SK-MEL-5 (cell line): Measurements from ENCODE around the gene CHRNA9. TPM values are rescaled to one million over a fixed set of nuclear protein-coding genes. Genes with fewer than 3 reads are reported as not detected.

Source experiments
- DNase-seq: peaks from one replicate; pipeline ENCODE4 v3.0.0-alpha.2; 2016; ENCODE audit warnings: low read depth, low spot score
- in situ Hi-C: cut with HindIII; loops from 2 replicates; pipeline ENCODE4 v1.10.0; 2016; ENCODE audit warnings: low sequenced_read_pairs, high pct_unique_total_duplicates, low pct_unique_long_range_greater_than_20kb
- total RNA-seq: library from RNA; depleted of rRNA; stranded (reverse); fragments of >200 nt; shearing (Covaris generic); gene quantifications from 2 replicates; pipeline ENCODE4 v1.2.3, GENCODE V29; 2014

Gene CHRNA9
- total RNA-seq, 1 experiment from 2014 or later, result not detected

GRCh38 chr4:40306976-40307375 lies 28.2 kb upstream of the CHRNA9 start:
- in situ Hi-C loops, result no loop called here
- DNase-seq, result no peak

DNA sequence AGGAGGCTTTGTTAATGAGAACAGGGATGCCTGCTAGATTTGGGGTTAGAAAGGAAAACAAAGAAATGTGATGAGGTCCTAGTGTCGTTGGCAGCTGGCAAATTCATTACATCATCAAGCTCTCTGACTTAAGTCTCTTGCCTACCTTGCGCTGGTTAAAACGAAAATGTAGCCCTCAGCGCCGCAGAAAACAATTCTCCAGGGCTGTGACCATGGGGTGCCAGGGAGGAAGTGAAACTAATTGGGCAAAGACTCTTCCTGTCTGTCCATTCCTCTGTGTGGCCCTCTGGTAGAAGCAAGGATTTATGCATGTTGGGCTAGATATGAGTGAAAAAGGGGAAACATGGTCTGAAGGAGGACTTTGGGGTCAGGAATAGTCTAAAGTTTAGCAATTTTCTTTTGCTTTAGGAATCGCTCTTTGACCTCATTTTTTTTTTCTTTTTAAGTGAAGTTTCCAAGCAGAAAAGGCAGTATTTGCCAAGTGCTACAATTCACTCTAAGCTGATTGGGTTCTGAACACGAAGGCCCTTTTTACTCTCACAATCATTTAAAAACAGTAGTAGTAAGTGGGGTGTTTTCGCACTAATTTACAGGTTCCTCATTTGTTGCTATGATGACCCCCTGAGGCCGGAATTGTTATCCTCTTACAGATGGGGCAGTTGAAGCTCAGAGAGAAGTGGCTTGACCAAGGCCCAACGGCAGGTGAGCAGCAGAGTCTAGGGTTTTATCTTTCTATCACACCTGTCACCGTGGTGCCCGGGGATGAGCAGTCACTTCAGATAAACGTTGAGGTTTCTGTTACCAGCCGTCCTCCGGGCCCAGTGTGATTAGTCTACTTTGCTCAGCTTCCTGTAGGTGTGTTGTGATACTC lies 27.3 kb upstream of the CHRNA9 start:
- in situ Hi-C loops, result no loop called here
- DNase-seq, result no peak

- in situ Hi-C loops, result no loop called here
- no peak for DNase-seq
Observed at GRCh38 chr4:40308528-40309122, 26.5 kb upstream of the CHRNA9 start.

- DNase-seq, result peak; percentile 82
- in situ Hi-C loops, result no loop called here
Observed at GRCh38 chr4:40309250-40309774, 25.8 kb upstream of the CHRNA9 start.

DNA sequence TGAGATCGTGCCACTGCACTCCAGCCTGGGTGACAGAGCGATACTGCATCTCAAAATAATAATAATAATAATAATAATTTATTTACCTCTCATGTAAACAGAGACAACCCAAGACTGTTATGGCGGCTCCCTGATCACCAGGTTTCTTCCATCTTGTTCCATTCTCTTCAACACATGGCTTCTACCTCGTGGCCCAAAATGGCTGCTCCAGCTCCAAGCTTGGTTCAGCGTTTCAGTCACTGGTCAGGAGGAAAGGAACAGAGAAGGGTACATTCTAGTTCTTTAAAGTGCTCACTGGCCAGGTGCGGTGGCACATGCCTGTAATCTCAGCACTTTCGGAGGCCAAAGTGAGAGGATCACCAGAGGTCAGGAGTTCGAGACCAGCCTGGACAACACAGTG lies 24.9 kb upstream of the CHRNA9 start:
- no peak for DNase-seq
- in situ Hi-C loops, result no loop called here

DNA sequence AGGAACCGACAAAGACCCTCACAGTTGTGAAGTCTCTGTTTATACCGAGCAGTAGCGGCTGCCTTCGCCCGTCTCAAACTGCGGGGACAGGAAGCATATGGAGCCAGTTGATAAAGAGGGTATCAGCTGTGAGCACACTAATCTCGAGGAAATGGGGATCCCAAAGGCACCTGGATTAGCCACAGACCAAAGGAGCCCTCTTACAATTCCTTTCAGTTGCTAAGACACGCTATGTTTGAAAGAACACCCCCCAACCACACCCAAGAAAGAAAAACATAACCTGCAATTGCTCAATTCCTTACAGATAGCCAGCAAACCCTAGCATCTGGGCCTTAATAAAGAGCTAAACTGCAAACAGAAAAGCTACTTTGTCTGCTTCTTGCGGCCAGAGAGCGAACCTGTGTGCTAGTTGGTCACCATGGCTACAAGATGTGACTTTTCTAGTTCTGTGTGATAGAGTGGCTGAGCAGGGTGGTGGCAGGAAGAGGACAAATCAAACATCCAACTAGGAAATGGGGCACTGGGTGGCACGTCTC lies 23.3 kb upstream of the CHRNA9 start:
- DNase-seq, result no peak
- in situ Hi-C loops, result no loop called here

- DNase-seq, result no peak
- in situ Hi-C loops, result no loop called here
Observed at GRCh38 chr4:40314951-40315350, 20.2 kb upstream of the CHRNA9 start.

DNA sequence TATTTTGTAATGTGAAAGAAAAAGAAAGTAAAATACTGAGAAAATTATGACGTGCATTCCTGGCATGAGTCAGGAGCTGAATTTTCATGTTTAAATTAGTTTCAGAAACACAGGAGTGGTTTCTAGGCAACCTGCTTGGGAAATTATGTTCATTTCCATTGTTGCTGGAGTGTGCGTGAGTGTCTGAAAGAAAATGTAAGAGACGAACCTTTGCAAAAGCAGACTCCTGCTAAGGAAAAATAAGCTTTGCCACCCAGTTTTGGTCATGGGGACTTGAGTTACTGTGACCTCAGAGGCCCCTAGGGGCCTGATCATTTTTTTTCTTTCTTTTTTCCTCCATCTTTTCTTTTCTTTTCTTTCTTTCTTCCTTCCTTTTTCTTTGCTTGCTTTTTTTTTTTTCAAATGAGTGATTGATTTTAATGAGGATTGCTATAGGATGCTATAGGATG lies 18.8 kb upstream of the CHRNA9 start:
- peak; percentile 60 for DNase-seq
- in situ Hi-C loops, result no loop called here

- DNase-seq, result peak; percentile 83
- in situ Hi-C loops, result no loop called here
Observed at GRCh38 chr4:40316782-40317635, 18.1 kb upstream of the CHRNA9 start.

GRCh38 chr4:40317916-40318658 lies 17.0 kb upstream of the CHRNA9 start:
- DNase-seq, result no peak
- in situ Hi-C loops, result no loop called here

GRCh38 chr4:40321574-40322275 lies 13.4 kb upstream of the CHRNA9 start:
- DNase-seq, result peak; percentile 74
- in situ Hi-C loops, result no loop called here

GRCh38 chr4:40322811-40323210 lies 12.3 kb upstream of the CHRNA9 start:
- DNase-seq, result no peak
- in situ Hi-C loops, result no loop called here

GRCh38 chr4:40323866-40324265 lies 11.3 kb upstream of the CHRNA9 start:
- in situ Hi-C loops, result no loop called here
- DNase-seq, result no peak

GRCh38 chr4:40325406-40326019 lies 9.6 kb upstream of the CHRNA9 start:
- in situ Hi-C loops, result no loop called here
- peak; percentile 76 for DNase-seq

DNA sequence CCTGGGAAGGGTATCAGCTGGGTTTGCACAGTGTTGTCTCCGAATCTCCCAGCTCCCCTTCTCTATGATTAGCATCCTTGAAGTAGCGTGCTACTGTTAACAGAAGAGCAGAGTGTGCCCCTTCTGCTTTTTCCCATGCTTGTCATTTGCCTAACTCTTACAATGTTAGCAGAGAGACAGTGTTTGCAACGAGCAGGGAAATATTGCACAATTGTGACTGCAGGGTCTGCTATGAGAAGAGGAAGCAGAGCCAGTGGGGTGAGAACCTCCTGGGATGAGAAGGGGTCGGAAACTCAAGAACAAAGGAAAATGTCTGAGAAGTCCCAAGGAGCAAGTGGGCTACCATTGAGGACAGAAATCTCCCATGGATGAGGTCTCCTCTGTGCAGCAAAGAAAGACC lies 7.8 kb upstream of the CHRNA9 start:
- no peak for DNase-seq
- in situ Hi-C loops, result no loop called here

DNA sequence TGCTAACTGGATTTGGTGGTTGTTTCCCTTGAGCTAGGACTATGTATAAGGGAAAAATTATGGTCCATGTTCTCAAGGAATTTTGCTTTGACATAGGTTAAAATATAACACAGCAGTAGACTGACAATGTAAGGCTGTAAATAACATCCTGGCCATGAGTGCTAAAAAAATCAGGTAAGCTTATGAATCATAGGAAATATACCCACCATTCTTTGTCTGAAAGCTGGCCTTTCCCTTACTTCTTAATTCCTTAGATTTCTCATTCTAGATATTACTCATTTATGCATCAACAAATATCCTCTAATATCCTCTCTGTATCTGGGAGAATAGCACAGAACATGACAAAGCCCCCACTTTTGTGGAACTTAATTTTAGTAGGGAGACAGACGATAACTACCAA lies 6.8 kb upstream of the CHRNA9 start:
- DNase-seq, result no peak
- in situ Hi-C loops, result no loop called here
